ENCODE results near the gene OSBP2.

GRCh38 chr22:30647536-30647935 is 47.1 kb upstream of the OSBP2 start:
- TF ChIP-seq CTCF (IDR thresholded peaks at IDR 0.05; ENCODE audit: low read depth, low read length) (no peak), EZH2phosphoT487 (IDR thresholded peaks at IDR 0.05; ENCODE audit: low read depth) (no peak)

Measured in OCI-LY3 (cell line).